SK-N-SH treated with all-trans-retinoic acid at 6 μM for 48 hours (cell line): ENCODE results near the gene DEGS2.

Source experiments
- GLIS3 ChIP-seq: fragments of 250-450 bp; sonication (Bioruptor Pico); IDR thresholded peaks from 2 replicates; pipeline ENCODE4 v1.5.0; 2020; ENCODE audit warnings: mild to moderate bottlenecking, moderate library complexity
- SNAI2 ChIP-seq: fragments of 250-450 bp; sonication (Bioruptor Pico); IDR thresholded peaks from 2 replicates; pipeline ENCODE4 v1.5.0; 2020; ENCODE audit warnings: mild to moderate bottlenecking, moderate library complexity
- ZC3H10 ChIP-seq: fragments of 250-450 bp; sonication (Bioruptor Pico); IDR thresholded peaks from 2 replicates; pipeline ENCODE4 v1.5.1; 2021; ENCODE audit warnings: mild to moderate bottlenecking, moderate library complexity
- ZNF70 ChIP-seq: fragments of 450-650 bp; formaldehyde crosslinking; IDR thresholded peaks from 2 replicates; pipeline ENCODE4 v1.5.0; 2020; ENCODE audit warnings: mild to moderate bottlenecking, moderate library complexity
- ZNF8 ChIP-seq: fragments of 450-650 bp; formaldehyde crosslinking; IDR thresholded peaks from 2 replicates; pipeline ENCODE4 v1.5.0; 2020; ENCODE audit warnings: mild to moderate bottlenecking, moderate library complexity
- TF ChIP-seq, protein P1 (sequence below): fragments of 250-450 bp; sonication (Bioruptor Pico); IDR thresholded peaks from 2 replicates; pipeline ENCODE4 v1.8.0; 2020; ENCODE audit warnings: mild to moderate bottlenecking, moderate library complexity, borderline replicate concordance

DNA sequence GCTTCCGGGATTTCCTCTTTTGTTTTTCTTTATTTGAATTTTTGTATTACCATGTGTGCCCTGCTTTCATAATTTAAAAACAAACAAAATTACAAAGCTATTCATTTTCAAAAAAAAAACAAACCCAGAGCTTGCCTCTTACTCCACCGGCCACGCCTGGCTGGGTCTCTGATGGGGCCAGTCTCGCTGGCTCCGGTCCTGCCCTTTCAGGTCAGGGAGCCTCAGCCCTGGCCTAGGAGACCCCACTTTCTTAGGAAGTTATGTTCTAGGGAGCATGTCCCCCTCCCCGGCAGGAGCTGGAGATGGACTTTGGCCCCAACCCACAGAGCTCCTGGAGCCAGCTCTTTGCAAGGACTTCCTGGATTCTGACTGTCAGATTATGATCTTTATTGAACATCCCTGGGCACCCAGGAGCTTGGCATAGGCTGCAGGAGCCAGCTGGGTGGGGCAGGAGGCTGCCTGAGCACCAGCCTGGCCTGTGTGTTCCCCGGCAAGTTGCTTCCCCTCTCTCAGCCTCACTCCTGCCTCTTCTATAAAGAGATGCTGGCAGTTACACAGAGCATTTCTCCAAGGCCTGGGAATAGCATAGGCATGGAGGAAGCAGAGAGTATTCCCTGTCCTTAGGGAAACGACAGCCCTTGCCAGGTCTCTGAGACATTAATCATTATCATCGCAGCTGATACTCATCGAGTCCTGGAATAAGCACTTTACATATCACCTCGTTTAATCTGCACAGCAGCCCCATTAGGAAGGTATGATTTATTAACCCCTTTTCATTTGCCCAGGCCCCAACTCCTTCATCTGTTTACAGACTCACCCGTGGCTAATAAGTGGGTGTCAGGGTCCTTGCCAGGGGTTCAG is 3.5 kb downstream of the DEGS2 start:
- TF ChIP-seq ZNF70 (CRISPR knock-in tag) (no peak), GLIS3 (CRISPR knock-in tag) (no peak), ZNF8 (CRISPR knock-in tag) (no peak), SNAI2 (CRISPR knock-in tag) (no peak), ZC3H10 (CRISPR knock-in tag) (no peak)
- TF ChIP-seq, protein P1, sequence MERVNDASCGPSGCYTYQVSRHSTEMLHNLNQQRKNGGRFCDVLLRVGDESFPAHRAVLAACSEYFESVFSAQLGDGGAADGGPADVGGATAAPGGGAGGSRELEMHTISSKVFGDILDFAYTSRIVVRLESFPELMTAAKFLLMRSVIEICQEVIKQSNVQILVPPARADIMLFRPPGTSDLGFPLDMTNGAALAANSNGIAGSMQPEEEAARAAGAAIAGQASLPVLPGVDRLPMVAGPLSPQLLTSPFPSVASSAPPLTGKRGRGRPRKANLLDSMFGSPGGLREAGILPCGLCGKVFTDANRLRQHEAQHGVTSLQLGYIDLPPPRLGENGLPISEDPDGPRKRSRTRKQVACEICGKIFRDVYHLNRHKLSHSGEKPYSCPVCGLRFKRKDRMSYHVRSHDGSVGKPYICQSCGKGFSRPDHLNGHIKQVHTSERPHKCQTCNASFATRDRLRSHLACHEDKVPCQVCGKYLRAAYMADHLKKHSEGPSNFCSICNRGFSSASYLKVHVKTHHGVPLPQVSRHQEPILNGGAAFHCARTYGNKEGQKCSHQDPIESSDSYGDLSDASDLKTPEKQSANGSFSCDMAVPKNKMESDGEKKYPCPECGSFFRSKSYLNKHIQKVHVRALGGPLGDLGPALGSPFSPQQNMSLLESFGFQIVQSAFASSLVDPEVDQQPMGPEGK (CRISPR knock-in tag): no peak
